HG02623 (cell line): ENCODE measurements around the gene SLC15A3.

ENCODE experiments used
- ATAC-seq: cut with Tn5 transposase; IDR thresholded peaks from one replicate; pipeline ENCODE4 v1.9.1; 2021; ENCODE audit warnings: moderate library complexity; ENCODE audit not compliant: unreplicated experiment

Gene SLC15A3

GRCh38 chr11:60895687-60896086, 56.3 kb downstream of the SLC15A3 start:
- no peak for ATAC-seq

GRCh38 chr11:60891103-60891741, 60.8 kb downstream of the SLC15A3 start:
- ATAC-seq, result no peak

- no peak for ATAC-seq
These were observed 61.3 kb downstream of the SLC15A3 start for GRCh38 chr11:60890696-60891095.

- ATAC-seq, result no peak
These were observed 62.1 kb downstream of the SLC15A3 start for GRCh38 chr11:60889869-60890311.

- ATAC-seq, result no peak
These were observed 64.4 kb downstream of the SLC15A3 start for GRCh38 chr11:60887556-60887955.
